CD8-positive, alpha-beta memory T cell (primary cell): ENCODE results near the gene EVL. TPM values are rescaled to one million over a fixed set of nuclear protein-coding genes. Genes with fewer than 3 reads are reported as not detected.

Experiments
- CTCF ChIA-PET: fragments of 350-600 bp; sonication (Branson Sonifier 250); formaldehyde crosslinking; loops from one replicate; lab custom pipeline; 2021; ENCODE audit warnings: antibody characterized with exemption; lab: Charles Lee
- POLR2A ChIA-PET: fragments of 350-600 bp; sonication (Branson Sonifier 250); formaldehyde crosslinking; loops from one replicate; lab custom pipeline; 2021; ENCODE audit warnings: antibody characterized with exemption; lab: Charles Lee
- DNase-seq, 5 donors: peaks; one replicate each; pipeline versions ENCODE4 v3.0.0 to v3.0.0-alpha.2; 2020 to 2022; ENCODE audit warnings: mixed read lengths in 1 of 5
- H3K27ac ChIP-seq: one replicate; pipeline ENCODE4 v1.7.0; 2013; ENCODE audit warnings: low read depth, mild to moderate bottlenecking, low read length, moderate library complexity
- H3K27me3 ChIP-seq: 2 replicates; pipeline ENCODE4 v1.7.0; 2013; ENCODE audit warnings: low read length, mild to moderate bottlenecking; ENCODE audit not compliant: insufficient read depth, poor library complexity, severe bottlenecking
- H3K36me3 ChIP-seq: 2 replicates; pipeline ENCODE4 v1.7.0; 2013; ENCODE audit warnings: mild to moderate bottlenecking, low read length, moderate library complexity; ENCODE audit not compliant: insufficient read depth
- H3K4me1 ChIP-seq: 2 replicates; pipeline ENCODE4 v1.7.0; 2013; ENCODE audit warnings: mild to moderate bottlenecking, low read length, moderate library complexity; ENCODE audit not compliant: insufficient read depth
- H3K4me3 ChIP-seq: 2 replicates; pipeline ENCODE4 v1.7.0; 2013; ENCODE audit warnings: mild to moderate bottlenecking, low read length
- H3K9me3 ChIP-seq: 2 replicates; pipeline ENCODE4 v1.7.0; 2013; ENCODE audit warnings: mild to moderate bottlenecking, low read length
- H3K27ac Mint-ChIP-seq, 8 donors: one replicate each; pipeline ENCODE4 v1.8.0; 2020 to 2021; ENCODE audit warnings: mixed read lengths in 8 of 8, mild to moderate bottlenecking in 6 of 8, inconsistent platforms in 3 of 8, moderate library complexity in 3 of 8
- H3K27me3 Mint-ChIP-seq, 2 donors: one replicate each; pipeline ENCODE4 v1.8.0; 2020 to 2021; ENCODE audit warnings: mixed read lengths in 2 of 2, mild to moderate bottlenecking in 1 of 2, moderate library complexity in 1 of 2
- H3K36me3 Mint-ChIP-seq, 3 donors: one replicate each; pipeline ENCODE4 v1.8.0; 2020 to 2021; ENCODE audit warnings: mixed read lengths in 3 of 3, inconsistent platforms in 1 of 3, mild to moderate bottlenecking in 1 of 3
- H3K4me1 Mint-ChIP-seq, 3 donors: one replicate each; pipeline ENCODE4 v1.8.0; 2020 to 2021; ENCODE audit warnings: mixed read lengths in 3 of 3, inconsistent platforms in 1 of 3, mild to moderate bottlenecking in 1 of 3
- H3K4me3 Mint-ChIP-seq, 7 donors: one replicate each; pipeline ENCODE4 v1.8.0; 2020 to 2021; ENCODE audit warnings: mixed read lengths in 7 of 7, mild to moderate bottlenecking in 6 of 7, moderate library complexity in 4 of 7, inconsistent platforms in 2 of 7
- H3K9me3 Mint-ChIP-seq, 5 donors: one replicate each; pipeline ENCODE4 v1.8.0; 2020 to 2022; ENCODE audit warnings: mixed read lengths in 5 of 5, mild to moderate bottlenecking in 3 of 5, moderate library complexity in 2 of 5, inconsistent platforms in 1 of 5
- polyA plus RNA-seq: library from polyadenylated mRNA; unstranded; fragments of 300-500 nt; fragmentation: Illumina TruSeq; gene quantifications from one replicate; pipeline ENCODE4 v1.2.3, GENCODE V29; 2021
- total RNA-seq, 2 experiments: library from RNA; stranded (reverse); gene quantifications; one replicate each; pipeline ENCODE4 v1.2.3, GENCODE V29; 2021

EVL gene
- total and polyA plus RNA-seq, 3 experiments from 2014 or later: 129 to 228 (median 218) TPM

- Mint-ChIP-seq H3K27me3 (peaks cover 0 to 3% of the 10 kb centered on the region in 2 donors), H3K9me3 (no peaks in the 10 kb centered on the region), H3K27ac (peak overlapping the region in 4 of 8 donors; percentile 33 to 83 (median 68)), H3K36me3 (peaks cover 3 to 96% (median 11%) of the 10 kb centered on the region in 3 donors), H3K4me3 (no peak overlapping the region), H3K4me1 (peaks cover 34 to 72% (median 39%) of the 10 kb centered on the region in 3 donors)
- H3K9me3 ChIP-seq: no peaks in the 10 kb centered on the region
- POLR2A ChIA-PET: no interaction called here
- H3K27me3 ChIP-seq: no peaks in the 10 kb centered on the region
- no peak overlapping the region for H3K4me3 ChIP-seq
- peak in 1 of 5 donors; percentile 34 for DNase-seq
- CTCF ChIA-PET: interaction anchor here (0.9 to 58.3 kb wide), 3 partner anchors 10 to 79 kb away, joined by 3 to 1568 read pairs (median 7); partner anchors contain the start of gene EVL
- H3K27ac ChIP-seq: no peak overlapping the region
- peaks cover 11% of the 10 kb centered on the region for H3K4me1 ChIP-seq
- peaks cover 87% of the 10 kb centered on the region for H3K36me3 ChIP-seq
Observed at GRCh38 chr14:100114109-100114765, 49.0 kb downstream of the EVL start.

- H3K4me1 ChIP-seq: peaks cover 8% of the 10 kb centered on the region
- Mint-ChIP-seq H3K36me3 (peaks cover 3 to 96% (median 13%) of the 10 kb centered on the region in 3 donors), H3K9me3 (no peaks in the 10 kb centered on the region), H3K27me3 (no peaks in the 10 kb centered on the region), H3K27ac (peak overlapping the region in 3 of 8 donors; percentile 39 to 68 (median 50)), H3K4me3 (no peak overlapping the region), H3K4me1 (peaks cover 28 to 69% (median 36%) of the 10 kb centered on the region in 3 donors)
- no peak for DNase-seq
- no peaks in the 10 kb centered on the region for H3K9me3 ChIP-seq
- H3K4me3 ChIP-seq: no peak overlapping the region
- ChIA-PET POLR2A (no interaction called here), CTCF (interaction anchor here (0.9 to 58.3 kb wide), 4 partner anchors 11 to 78 kb away, joined by 3 to 1568 read pairs (median 7); partner anchors contain the start of gene EVL)
- H3K27me3 ChIP-seq: no peaks in the 10 kb centered on the region
- no peak overlapping the region for H3K27ac ChIP-seq
- peaks cover 83% of the 10 kb centered on the region for H3K36me3 ChIP-seq
Observed at GRCh38 chr14:100115236-100115635, 50.0 kb downstream of the EVL start.

- Mint-ChIP-seq H3K9me3 (no peaks in the 10 kb centered on the region), H3K36me3 (peaks cover 3 to 96% (median 18%) of the 10 kb centered on the region in 3 donors), H3K4me1 (peaks cover 28 to 71% (median 38%) of the 10 kb centered on the region in 3 donors), H3K27me3 (no peaks in the 10 kb centered on the region), H3K4me3 (no peak overlapping the region), H3K27ac (peak overlapping the region in 4 of 8 donors; percentile 39 to 84 (median 58))
- Histone ChIP-seq H3K27ac (no peak overlapping the region), H3K36me3 (peaks cover 85% of the 10 kb centered on the region), H3K4me3 (no peak overlapping the region), H3K9me3 (no peaks in the 10 kb centered on the region), H3K4me1 (peaks cover 8% of the 10 kb centered on the region), H3K27me3 (no peaks in the 10 kb centered on the region)
- ChIA-PET POLR2A (no interaction called here), CTCF (interaction anchor here (1.5 to 58.3 kb wide), 3 partner anchors 11 to 77 kb away, joined by 7 to 1568 read pairs (median 7); partner anchors contain the start of gene EVL)
- no peak for DNase-seq
Observed at GRCh38 chr14:100115726-100116125, 50.5 kb downstream of the EVL start.

- peaks cover 85% of the 10 kb centered on the region for H3K36me3 ChIP-seq
- no peaks in the 10 kb centered on the region for H3K27me3 ChIP-seq
- Mint-ChIP-seq H3K9me3 (no peaks in the 10 kb centered on the region), H3K27ac (peak overlapping the region in 7 of 8 donors; percentile 3 to 84 (median 48)), H3K4me1 (peaks cover 28 to 70% (median 38%) of the 10 kb centered on the region in 3 donors), H3K4me3 (peak overlapping the region in 1 of 7 donors; percentile 40), H3K36me3 (peaks cover 3 to 98% (median 18%) of the 10 kb centered on the region in 3 donors), H3K27me3 (no peaks in the 10 kb centered on the region)
- ChIA-PET POLR2A (interaction anchor here (0.6 kb wide), 2 partner anchors 23 to 24 kb away, joined by 3 to 4 read pairs; no protein-coding TSS in a partner anchor), CTCF (interaction anchor here (1.5 to 58.3 kb wide), 3 partner anchors 12 to 77 kb away, joined by 7 to 1568 read pairs (median 7); partner anchors contain the start of gene EVL)
- no peak for DNase-seq
- no peak overlapping the region for H3K4me3 ChIP-seq
- no peaks in the 10 kb centered on the region for H3K9me3 ChIP-seq
- H3K4me1 ChIP-seq: peaks cover 8% of the 10 kb centered on the region
- no peak overlapping the region for H3K27ac ChIP-seq
Observed at GRCh38 chr14:100116134-100116533, 50.9 kb downstream of the EVL start.

- no peak overlapping the region for H3K27ac ChIP-seq
- Mint-ChIP-seq H3K36me3 (peaks cover 3 to 97% (median 18%) of the 10 kb centered on the region in 3 donors), H3K27me3 (no peaks in the 10 kb centered on the region), H3K4me1 (peaks cover 28 to 66% (median 38%) of the 10 kb centered on the region in 3 donors), H3K4me3 (no peak overlapping the region), H3K9me3 (no peaks in the 10 kb centered on the region), H3K27ac (peak overlapping the region in 3 of 8 donors; percentile 75 to 95 (median 81))
- no peak overlapping the region for H3K4me3 ChIP-seq
- ChIA-PET POLR2A (interaction anchor here (0.6 kb wide), 1 partner anchor 25 kb away, joined by 4 read pairs; no protein-coding TSS in a partner anchor), CTCF (interaction anchor here (1.9 to 58.3 kb wide), 2 partner anchors 8 to 44 kb away, joined by 10 to 1568 read pairs; partner anchors contain the start of gene EVL)
- peaks cover 8% of the 10 kb centered on the region for H3K4me1 ChIP-seq
- H3K27me3 ChIP-seq: no peaks in the 10 kb centered on the region
- peaks cover 77% of the 10 kb centered on the region for H3K36me3 ChIP-seq
- H3K9me3 ChIP-seq: no peaks in the 10 kb centered on the region
- no peak for DNase-seq
Observed at GRCh38 chr14:100117026-100117425, 51.8 kb downstream of the EVL start.

- Histone ChIP-seq H3K27me3 (no peaks in the 10 kb centered on the region), H3K27ac (no peak overlapping the region), H3K36me3 (peaks cover 74% of the 10 kb centered on the region), H3K4me1 (peaks cover 8% of the 10 kb centered on the region), H3K4me3 (no peak overlapping the region), H3K9me3 (no peaks in the 10 kb centered on the region)
- H3K4me1 Mint-ChIP-seq: peaks cover 20 to 58% (median 32%) of the 10 kb centered on the region in 3 donors
- H3K27me3 Mint-ChIP-seq: no peaks in the 10 kb centered on the region
- H3K36me3 Mint-ChIP-seq: peaks cover 3 to 95% (median 13%) of the 10 kb centered on the region in 3 donors
- ChIA-PET CTCF (interaction anchor here (1.5 to 58.3 kb wide), 3 partner anchors 9 to 45 kb away, joined by 5 to 1568 read pairs (median 10); partner anchors contain the start of gene EVL), POLR2A (no interaction called here)
- no peak overlapping the region for H3K4me3 Mint-ChIP-seq
- H3K9me3 Mint-ChIP-seq: no peaks in the 10 kb centered on the region
- H3K27ac Mint-ChIP-seq: peak overlapping the region; percentile 24 to 95 (median 56)
- DNase-seq: no peak
Observed at GRCh38 chr14:100117633-100118395, 52.6 kb downstream of the EVL start.

GRCh38 chr14:100118396-100119011 lies 53.3 kb downstream of the EVL start:
- peaks cover 13 to 55% (median 28%) of the 10 kb centered on the region in 3 donors for H3K4me1 Mint-ChIP-seq
- H3K9me3 Mint-ChIP-seq: no peaks in the 10 kb centered on the region
- Histone ChIP-seq H3K27ac (no peak overlapping the region), H3K36me3 (peaks cover 74% of the 10 kb centered on the region), H3K27me3 (no peaks in the 10 kb centered on the region), H3K4me1 (peaks cover 4% of the 10 kb centered on the region), H3K9me3 (no peaks in the 10 kb centered on the region), H3K4me3 (no peak overlapping the region)
- no peak overlapping the region for H3K4me3 Mint-ChIP-seq
- no peaks in the 10 kb centered on the region for H3K27me3 Mint-ChIP-seq
- ChIA-PET CTCF (interaction anchor here (0.8 to 58.3 kb wide), 6 partner anchors 10 to 46 kb away, joined by 3 to 1568 read pairs (median 4); partner anchors contain the start of gene EVL), POLR2A (no interaction called here)
- no peak for DNase-seq
- peak overlapping the region in 7 of 8 donors; percentile 19 to 81 (median 55) for H3K27ac Mint-ChIP-seq
- H3K36me3 Mint-ChIP-seq: peaks cover 3 to 95% (median 13%) of the 10 kb centered on the region in 3 donors
